HUDEP-2 (cell line): Measurements from ENCODE around the gene PTPRS.
"Not testable (repeated sequence)": the region's sequence is repeated elsewhere in the genome, so short reads cannot be mapped to it uniquely, and the experiment has no call there.

Source experiments
- DNase-seq, 76 experiments: peaks; one replicate each; lab custom pipeline; 2025; ENCODE audit not compliant: unreplicated experiment in 76 of 76; lab: John Stamatoyannopoulos, UW

The PTPRS gene

DNA sequence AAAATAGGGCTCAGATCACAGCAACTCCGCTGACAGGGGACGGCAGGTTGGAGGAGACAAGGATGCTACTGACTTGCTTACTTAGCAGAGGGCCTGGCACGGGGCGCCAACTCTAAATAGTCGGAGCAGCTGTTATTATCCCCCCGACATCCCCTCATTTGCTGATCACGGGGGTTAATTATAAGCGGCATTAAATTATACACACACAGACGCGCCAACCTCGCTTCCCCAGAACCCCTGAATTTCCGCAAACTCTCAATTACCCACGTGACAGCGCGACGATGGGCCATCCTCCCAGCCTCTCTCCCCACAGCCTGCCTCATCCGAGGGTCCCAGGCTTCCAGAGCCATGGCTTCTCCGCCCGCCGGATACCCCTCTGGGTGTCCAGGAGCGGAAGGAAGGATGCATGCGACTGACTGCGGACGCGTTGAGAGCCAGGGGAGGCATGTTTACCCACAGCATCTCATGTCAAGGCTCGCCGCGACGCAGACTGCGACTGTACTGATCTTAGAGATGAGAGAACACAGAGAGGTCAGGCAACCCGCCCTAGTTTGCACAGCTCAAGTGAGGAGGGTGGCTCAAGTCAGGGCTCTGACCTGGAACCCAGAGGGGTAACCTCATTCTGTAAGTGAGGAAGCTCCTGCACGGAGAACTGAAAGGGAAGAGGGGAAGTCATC, 5.7 kb downstream of the PTPRS start:
- no peak for DNase-seq

DNA sequence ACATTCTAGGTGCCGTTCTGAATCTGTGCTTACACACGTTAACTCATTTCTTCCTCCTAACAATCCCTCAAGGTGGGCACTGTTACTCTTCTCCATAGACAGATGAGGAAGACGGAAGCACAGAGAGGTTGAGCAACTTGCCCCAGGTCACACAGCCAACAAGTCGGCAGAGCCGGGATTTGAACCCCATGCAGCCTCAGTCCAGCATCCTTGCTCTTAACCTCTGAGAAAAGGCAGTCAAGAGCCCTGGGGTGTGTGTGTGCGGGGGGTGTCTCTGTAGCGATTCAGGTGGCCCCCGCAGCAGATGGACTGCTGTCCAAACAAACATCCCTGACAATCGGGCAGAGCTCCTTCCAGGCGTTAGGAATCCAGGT, 6.3 kb downstream of the PTPRS start:
- no peak for DNase-seq

DNA sequence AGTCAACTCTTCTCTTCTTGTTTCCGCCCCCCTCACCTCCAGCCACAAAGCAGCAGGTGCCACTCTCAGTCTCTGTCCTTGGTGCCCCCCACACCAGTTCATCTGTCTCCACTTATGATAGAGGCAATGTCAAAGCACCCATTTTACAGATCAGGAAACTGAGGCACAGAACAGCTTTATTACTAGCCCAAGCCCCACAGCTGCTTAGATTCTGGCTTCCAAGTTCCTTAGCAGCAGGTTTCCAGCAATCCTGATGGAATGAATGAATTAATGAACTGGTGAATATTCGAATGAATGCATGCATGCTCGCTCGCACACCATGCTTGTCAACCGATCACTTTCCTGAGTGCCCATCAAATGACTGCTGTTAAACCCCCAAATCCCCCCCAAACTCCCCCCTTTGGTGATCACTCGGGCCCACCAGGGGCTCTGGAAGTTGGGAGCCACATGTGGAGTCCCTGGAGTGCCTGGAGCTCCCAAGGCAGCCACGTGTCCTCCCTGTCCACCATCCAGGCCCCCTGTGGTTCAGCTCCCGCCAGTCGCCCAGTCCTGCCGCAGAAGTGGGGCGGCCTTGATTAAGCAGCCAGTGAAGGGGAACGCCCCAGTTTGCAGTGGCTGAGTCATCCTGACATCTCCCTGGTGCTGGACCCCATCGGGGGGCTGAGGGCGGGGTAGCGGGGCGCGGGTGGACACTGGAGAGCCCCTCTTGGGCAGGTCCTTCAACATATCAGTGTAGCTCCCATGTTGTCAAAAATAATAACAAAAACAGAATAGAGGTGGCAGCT, 6.8 kb downstream of the PTPRS start:
- DNase-seq = no peak

DNA sequence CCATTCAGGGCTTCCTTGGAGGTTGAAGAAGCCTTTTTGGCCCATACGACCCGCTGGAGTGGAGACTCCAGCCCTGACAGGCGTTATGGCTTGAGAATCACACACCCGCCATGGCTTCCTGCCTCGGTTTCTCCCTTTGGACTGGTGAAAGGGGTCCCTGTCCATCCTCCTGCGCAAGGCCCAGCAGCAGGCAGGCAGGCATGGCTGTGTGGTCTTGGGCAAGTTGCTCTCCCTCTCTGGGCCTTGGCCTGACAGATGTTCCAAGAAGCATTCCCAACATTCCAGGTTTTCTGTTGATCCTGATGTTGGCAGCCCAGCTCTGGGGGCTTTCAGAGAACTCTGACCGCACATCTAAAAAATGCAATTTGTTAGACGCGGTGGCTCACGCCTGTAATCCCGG, 8.1 kb downstream of the PTPRS start:
- no peak for DNase-seq

DNA sequence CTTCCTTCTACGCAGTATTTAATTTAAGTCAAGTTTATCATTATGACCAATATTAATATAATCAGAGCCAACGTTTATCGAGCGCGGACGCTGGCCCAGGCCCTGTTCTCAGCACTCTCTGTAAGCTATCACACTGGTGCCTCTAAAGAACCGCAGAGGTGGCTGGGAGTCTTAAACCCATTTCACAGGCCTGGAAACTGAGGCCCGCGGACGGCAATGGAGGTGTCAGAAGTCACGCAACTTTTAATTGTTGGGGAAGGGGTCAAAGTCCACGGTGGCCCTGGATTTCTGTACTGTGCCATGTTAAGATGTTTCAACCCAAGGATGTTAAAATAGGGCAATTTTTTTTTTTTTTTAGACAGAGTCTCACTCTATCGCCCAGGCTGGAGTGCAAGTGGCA, 8.8 kb downstream of the PTPRS start:
- DNase-seq = no peak

DNA sequence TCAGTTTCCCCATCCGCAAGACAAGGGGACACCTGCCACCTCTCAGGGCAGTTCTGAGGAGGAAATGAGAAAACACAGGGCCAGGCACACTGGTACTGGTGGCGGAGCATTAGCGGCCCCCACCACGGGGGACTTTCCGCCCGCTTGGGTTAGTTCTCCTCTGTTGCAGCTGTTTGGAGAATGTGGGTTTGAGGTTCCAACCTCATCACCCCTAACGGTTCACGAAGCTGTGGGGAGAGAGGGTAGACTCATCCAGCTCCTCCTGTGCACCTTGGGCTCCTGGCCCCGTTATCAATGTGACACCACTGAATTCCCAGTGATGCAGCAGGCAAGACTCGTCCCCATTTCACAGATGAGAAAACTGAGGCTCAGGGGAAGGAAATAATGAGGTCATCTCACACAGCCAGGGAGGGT, 10.3 kb downstream of the PTPRS start:
- DNase-seq = no peak

DNA sequence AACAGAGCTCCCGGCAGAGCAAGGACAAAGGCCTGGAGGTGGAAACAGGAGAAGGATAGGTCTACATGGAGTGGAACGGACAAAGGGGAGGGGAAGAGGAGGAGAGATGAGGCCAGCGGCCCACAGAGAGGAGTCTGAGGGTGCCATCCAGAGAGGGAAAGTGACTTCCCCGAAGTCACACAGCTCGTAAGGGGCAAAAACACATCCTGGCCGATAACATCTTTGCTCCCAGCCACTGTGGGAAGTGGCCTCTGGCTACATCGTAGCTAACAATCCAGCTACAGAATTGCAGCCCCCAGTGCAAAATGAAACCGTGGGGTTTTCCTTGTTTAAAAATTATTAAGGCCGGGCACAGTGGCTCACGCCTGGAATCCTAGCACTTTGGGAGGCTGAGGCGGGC, 11.5 kb downstream of the PTPRS start:
- DNase-seq = no peak

DNA sequence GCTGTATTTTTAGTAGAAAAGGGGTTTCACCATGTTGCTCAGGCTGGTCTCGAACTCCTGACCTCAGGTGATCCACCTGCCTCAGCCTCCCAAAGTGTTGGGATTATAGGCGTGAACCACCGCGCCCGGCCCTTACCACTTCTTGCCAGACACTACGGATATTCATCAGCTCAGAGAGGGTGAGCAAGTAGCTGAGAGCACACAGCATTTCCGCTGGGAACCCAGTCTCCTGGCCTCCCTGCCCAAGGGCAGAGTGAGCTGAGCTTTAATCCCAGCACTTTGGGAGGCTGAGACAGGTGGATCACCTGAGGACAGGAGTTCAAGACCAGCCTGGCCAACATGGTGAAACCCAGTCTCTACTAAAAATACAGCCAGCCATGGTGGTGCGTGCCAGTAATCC, 12.2 kb downstream of the PTPRS start:
- DNase-seq = not testable (repeated sequence)

DNA sequence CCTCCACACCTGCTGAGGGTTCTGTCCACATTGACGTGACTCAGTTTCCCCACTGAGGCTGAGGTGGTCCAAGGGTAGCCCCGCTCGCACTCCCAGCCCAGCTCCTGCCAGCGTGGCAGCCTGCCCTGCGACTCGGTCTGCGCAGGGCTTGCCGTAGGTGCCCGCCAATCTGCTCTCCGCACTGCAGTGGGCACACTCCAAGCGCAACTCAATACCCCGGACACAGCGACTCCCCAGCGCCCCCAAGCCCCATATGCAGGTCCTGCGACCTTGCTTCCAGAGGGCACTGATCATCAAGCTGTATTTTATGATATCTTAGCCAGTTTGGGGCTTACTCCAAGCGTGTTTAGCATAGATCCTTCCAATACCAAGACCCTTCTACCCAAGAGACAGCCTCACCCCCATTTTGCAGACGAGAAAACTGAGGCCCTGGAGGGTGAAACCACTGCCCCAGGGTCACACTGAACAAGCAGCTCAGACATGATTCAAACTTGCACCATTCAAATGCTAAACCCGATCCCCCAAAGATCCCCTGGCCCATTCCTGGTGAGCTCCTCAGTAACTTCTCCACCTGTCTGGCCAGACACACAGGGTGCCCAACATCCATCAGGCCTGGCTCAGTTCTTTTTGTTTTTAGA, 13.5 kb downstream of the PTPRS start:
- DNase-seq = no peak

DNA sequence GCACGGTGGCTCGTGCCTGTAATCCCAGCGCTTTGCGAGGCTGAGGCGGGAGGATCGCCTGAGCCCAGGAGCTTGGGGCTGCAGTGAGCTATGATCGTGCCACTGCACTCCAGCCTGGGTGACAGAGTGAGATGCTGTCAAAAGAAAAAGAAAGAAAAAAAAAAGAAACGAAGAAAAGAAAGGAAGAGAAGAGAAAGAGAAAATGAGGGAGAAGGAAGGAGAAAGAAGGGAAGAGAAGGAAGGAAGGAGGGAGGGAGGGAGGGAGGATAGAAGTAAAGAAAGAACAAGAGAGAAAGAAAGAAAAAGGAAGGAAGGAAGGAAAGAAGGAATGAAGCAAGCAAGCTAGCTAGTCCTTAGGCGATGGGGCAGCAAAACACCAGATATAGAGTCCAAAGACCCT, 14.1 kb downstream of the PTPRS start:
- DNase-seq = no peak

DNA sequence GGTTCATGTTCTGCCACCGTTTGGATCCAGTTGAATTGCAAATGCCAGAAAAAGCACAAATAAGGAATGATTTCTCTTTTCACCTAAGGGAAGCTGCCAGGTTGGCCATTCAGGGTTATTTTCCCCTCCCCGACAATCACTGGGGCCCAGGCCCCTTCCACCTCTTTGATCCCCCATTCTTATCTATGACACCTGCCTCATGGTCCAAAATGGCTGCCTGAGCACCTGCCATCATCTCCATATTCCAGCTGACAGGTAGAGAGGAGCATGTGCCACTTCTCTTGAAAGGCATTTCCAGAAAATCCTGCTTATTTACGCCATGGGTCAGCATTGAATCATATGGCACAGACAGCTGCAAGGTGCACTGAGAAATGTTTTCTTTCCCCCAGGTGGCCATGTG, 15.7 kb downstream of the PTPRS start:
- no peak for DNase-seq

DNA sequence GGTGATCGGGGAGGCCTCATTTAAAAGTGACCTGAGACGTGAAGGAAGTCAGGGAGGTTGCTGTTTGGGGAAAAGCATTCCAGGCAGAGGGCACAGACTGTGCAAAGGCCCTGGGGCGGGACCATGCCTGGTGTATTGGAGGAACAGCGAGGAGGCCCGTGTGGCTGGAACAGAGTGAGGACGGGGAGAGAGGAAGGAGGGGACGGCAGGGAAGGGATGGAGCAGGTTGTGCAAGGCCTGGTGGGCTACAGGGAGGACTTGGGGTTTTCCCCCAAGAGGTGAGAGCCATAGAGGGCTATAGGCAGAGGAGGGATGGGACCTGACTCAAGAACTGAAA, 17.2 kb downstream of the PTPRS start:
- no peak for DNase-seq

DNA sequence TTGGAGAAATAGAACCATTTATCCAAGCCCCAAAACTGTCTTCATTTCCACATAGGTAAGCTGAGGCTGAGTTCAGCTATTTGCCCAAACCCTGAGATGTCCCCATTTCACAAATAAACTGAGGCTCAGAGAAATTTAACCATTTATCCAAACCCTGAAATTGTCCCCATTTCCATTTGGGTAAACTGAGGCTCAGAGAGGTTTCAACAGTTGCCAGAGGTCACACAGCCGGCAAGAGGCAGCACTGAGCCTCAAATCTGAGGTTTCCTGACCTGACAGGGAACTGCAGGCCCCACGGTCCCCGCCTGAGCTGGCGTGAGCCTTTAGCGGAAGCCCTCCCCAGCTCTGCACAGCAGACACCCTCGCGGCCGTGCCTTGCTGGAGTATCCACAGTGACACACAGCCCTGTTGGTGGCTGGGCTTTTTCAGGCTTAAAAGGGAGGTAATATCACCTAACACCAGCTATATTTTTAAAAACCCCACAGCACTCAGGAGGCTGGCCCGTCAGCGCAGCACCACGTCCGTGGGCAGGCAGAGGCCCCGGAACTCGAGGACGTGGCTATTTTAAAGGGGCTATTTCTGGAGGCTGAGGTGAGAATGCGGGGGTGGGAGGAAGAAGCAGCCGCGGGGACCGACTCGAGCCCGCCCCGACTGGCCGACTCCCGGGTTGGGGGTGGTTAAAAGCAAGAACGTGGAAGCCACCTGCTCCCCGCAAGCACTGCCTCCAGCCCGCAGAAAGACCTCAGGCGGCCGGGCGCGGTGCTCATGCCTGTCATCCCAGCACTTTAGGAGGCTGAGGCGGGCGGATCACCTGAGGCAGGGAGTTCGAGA, 18.5 kb downstream of the PTPRS start:
- no peak for DNase-seq

DNA sequence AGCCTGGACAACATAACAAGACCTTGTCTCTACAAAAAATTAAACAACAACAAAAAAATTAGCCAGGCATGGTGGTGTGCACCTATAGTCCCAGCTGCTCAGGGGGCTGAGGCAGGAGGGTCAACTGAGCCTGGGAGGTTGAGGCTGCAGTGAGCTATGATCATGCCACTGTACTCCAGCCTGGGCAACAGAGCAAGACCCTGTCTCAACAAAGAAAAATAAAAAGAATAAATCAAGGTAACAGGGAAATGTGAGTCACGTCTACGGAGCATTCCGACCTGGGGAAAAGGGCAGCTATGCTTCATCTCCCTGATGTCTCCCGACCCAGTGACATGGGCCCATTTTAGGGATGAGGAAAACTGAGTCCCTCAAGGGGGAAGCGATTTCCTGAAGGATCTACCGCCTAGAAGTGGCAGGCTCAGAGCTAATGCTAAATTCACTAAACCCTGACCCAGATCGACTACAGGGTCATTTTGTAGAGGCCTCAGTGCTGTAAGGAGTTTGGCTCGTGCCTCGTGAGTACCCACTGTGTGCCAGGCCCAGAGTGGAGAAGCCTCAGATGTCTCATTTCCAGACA, 19.5 kb downstream of the PTPRS start:
- DNase-seq = no peak

DNA sequence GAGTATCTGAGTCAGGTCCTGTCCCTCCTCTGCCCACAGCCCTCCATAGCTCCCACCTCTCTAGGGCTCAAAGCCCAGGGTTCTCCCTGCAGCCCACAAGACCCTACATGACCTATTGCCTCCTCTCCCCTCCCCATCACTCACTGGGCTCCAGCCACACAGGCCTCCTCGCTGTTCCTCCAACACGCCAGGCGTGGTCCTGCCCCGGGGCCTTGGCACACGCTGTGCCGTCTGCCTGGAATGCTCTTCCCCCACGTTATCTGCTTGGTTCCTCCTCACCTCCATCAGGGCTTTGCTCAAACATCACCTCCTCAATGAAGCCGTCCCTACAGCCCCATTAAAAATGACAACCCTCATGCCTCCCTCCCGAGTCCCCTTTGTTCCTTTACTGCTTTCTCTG, 21.1 kb downstream of the PTPRS start:
- DNase-seq = no peak

DNA sequence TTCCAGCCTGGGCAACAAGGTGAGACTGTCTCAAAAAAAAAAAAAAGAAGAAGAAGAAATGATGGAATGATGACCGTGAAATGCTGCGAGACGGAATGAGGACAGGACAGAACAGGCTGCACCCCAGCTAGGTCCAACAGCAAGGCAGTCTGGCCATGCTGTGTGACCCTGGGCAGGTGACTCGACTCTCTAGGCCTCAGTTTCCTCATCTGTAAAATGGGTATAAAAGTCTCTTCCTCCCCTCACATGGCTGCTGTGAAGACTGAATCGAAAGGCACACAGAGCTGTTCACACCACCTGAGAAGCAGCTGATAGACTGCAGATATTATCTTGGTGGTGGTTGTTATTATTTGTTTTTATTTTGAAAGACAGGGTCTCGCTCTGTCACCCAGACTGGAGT, 22.3 kb downstream of the PTPRS start:
- no peak for DNase-seq

DNA sequence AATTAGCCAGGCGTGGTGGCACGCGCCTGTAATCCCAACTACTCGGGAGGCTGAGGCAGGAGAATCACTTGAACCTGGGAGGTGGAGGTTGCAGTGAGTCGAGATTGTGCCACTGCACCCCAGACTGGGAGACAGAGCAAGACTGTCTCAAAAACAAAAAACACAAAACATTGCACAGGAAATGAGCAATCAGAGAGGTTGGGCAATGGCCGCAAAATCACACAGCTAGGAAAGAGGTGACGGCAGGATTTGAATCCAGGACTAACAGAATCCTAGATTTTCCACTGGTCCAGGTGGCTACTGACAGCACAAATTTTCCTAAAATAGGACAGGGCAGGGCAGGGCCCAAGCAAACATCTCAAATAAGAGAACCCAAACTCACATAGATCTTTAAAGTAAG, 23.3 kb downstream of the PTPRS start:
- no peak for DNase-seq

DNA sequence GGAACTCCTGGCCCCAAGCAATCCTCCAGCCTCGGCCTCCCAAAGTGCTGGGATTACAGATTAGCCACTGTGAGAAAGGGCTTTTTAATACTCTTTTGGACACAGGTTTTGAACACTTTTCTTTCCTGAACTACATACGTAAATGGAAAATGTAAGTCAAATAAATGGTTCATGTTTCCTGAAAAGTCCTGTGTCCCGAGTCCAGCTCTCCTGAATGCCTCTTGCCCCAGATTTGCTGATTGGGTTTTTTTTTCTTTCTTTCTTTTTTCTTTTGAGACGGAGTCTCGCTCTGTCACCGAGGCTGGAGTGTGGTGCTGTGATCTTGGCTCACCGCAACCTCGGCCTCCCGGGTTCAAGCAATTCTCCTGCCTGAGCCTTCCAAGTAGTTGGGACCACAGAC, 24.5 kb downstream of the PTPRS start:
- no peak for DNase-seq

DNA sequence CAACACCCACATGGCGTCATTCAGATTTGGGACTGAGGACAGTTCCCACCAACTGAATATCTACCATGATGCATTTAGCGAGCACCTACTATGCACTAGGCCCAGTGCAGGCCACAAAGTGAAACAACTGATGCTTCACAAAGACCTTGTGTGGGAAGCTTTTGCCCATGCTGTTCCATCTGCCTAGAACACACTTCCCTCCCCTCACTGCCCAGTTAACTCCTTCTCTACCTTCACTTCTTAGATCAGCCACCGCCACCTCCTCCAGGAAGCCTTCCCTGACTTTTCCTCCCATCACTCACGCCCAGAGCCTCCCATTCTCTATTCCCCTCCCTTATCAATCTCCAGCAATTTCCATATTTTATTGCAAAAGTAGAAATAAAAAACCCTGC, 25.7 kb downstream of the PTPRS start:
- DNase-seq = no peak

DNA sequence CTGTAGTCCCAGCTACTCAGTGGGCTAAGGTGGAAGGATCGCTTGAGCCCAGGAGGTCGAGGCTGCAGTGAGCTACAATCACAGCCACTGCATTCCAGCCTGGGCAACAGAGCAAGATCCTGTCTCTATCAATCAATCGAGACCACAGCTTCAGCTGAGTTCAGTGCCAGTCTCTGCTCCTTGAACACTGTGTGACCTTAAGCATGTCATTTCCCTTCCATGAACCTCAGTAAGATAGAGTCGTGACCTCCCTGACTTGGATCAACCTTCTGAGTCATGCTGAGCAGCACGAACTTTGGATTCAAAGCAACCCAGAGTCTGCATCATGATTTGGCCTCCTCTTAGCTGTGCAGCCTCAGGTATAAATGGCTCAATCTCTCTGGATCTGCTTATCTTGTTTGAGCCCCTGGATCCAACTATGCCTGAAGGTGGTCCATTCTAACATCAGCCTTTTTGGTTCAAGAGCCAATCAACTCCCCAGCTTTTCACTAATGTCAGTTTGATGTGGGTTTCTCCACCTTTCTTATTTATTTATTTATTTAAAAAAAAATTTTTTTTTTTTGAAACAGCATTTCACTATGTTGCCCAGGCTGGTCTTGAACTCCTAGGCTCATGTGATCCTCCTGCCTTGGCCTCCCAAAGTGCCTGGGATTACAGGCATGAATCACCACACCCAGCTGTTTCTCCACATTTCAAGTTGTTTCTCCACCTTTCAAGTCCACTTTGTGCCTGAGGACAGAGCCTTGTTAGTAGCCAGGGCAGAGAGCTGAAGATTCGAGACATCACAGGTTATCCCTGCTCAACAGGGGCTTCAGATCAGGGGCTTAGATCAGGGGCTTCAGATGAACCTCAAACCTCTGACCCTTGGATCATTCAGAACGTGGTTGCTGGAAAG, 26.4 kb downstream of the PTPRS start:
- no peak for DNase-seq
